Measurements from ENCODE around the gene FBXL16.

The FBXL16 gene

DNA sequence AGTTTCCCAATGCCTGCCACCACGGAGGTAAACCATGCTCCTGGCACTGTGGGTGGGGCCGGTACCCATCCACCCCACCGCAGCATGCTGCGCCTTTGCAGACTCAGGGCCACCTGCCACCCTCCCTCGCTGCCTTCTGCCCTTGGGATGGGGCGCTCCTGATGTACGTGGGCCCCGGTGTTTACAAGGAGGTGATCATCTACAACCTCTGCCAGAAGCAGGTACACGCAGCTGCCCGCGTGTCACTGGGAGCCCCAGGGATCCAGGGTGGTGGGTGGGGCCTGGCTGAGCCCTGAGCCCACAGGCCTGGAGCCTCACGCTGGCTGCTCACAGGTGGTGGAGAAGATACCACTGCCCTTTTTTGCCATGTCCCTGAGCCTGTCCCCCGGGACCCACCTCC, 39.0 kb downstream of the FBXL16 start:
- no peak for DNase-seq (ENCODE audit: low read depth in 1 of 2, low spot score in 1 of 2)

DNA sequence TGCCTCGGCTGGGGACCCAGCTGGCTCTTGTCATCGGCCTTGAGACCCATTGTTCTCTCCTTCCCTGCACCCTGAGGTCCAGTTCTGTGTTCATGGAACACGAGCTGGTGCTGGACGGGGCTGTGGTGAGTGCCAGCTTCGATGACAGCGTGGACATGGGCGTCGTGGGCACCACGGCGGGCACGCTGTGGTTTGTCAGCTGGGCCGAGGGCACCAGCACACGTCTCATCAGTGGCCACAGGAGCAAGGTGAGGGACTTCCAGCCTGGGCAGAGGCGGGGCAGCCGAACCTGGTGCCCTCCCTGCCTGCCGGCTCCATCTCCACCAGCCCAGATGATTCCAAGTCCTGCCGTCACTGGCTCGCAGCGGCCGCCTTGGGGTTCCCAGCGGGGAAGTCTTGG, 43.0 kb downstream of the FBXL16 start:
- DNase-seq (ENCODE audit: low read depth in 1 of 2, low spot score in 1 of 2): no peak

DNA sequence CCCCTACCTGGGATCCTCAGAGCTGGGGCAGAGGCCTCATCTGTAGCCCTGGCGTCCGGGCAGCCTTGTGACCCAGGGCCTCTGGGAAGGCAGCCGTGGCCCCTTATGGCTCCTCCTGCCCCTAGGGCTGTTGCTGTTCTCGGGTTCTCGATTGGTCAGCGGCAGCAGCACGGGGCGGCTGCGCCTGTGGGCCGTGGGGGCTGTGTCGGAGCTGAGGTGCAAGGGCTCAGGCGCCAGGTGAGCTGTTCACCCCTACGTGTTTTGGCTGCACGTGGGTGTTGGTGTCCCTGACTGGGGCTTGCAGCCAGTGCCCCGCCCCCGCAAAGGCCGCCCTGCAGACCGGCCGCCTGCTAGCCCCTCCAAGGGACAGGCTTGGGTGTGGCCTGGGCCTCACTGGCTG, 43.5 kb downstream of the FBXL16 start:
- DNase-seq (ENCODE audit: low read depth in 1 of 2, low spot score in 1 of 2): no peak

- no peak for DNase-seq (ENCODE audit: low read depth in 1 of 2, low spot score in 1 of 2)
These were observed 44.3 kb downstream of the FBXL16 start for GRCh38 chr16:661184-661821.

- peak; percentile 35 to 58 for DNase-seq (ENCODE audit: low read depth in 1 of 2, low spot score in 1 of 2)
These were observed 45.0 kb downstream of the FBXL16 start for GRCh38 chr16:660459-661183.

DNA sequence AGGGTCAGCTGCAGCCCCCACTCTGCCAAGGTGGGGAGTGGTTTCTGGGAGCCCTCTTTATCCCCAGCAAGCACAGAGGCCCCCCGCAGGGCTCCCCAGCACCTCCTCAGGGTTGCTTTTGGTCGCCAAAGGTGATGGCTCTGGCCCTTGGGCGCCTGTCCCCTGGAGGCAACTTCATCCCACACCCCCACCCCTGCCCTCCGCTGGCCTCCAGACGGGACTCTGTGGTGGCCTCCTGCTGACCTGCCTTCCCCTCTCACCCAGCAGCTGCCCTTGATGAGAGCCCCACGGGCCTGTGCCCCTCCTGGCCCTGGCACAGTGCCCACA, 45.5 kb downstream of the FBXL16 start:
- DNase-seq (ENCODE audit: low read depth in 1 of 2, low spot score in 1 of 2): no peak

DNA sequence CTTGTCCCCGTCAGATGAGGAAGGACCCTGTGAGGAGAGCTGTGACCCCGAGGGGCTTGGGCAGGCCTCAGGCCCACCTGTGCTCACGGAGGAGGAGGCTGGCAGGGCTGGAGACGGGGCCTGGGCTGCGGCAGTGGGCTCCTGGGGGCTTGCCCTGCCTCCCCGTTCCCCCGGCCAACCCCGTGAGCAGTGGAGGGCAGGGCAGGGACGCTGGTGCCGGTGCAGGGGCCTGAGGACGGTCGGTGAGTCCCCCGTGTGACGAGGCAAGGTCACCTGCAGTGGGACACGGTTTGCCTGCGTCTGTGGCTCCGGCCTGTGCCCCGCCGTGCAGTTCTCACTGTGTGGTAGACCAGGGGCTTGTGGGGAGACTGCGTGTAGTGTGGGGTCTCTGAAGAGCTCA, 46.0 kb downstream of the FBXL16 start:
- DNase-seq (ENCODE audit: low read depth in 1 of 2, low spot score in 1 of 2): no peak

- DNase-seq (ENCODE audit: low read depth in 1 of 2, low spot score in 1 of 2): no peak
These were observed 46.7 kb downstream of the FBXL16 start for GRCh38 chr16:658679-659571.

- no peak for DNase-seq (ENCODE audit: low read depth in 1 of 2, low spot score in 1 of 2)
These were observed 48.1 kb downstream of the FBXL16 start for GRCh38 chr16:657487-657886.

DNA sequence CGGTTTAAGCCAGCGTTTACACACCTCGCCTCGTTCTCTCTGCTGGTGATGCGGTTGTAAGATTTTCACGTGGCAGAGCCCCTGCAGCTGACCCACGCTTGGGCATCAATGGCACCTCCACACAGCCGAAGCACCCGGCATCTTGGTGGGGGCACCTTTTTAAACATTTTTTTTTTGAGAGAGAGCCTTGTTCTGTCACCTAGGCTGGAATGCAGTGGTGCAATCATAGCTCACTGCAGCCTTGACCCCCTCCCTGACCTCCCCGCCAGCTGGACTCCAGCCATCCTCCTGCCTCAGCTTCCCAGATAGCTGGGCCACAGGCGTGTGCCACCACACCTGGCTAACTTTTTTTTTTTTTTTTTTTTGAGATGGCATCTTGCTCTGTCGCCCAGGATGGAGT, 51.6 kb downstream of the FBXL16 start:
- no peak for DNase-seq (ENCODE audit: low read depth in 1 of 2, low spot score in 1 of 2)

- DNase-seq (ENCODE audit: low read depth in 1 of 2, low spot score in 1 of 2): no peak
These were observed 52.9 kb downstream of the FBXL16 start for GRCh38 chr16:652454-653305.

GRCh38 chr16:651844-652243, 53.8 kb downstream of the FBXL16 start:
- DNase-seq (ENCODE audit: low read depth in 1 of 2, low spot score in 1 of 2): no peak

GRCh38 chr16:649631-650030, 56.0 kb downstream of the FBXL16 start:
- DNase-seq (ENCODE audit: low read depth in 1 of 2, low spot score in 1 of 2): no peak

DNA sequence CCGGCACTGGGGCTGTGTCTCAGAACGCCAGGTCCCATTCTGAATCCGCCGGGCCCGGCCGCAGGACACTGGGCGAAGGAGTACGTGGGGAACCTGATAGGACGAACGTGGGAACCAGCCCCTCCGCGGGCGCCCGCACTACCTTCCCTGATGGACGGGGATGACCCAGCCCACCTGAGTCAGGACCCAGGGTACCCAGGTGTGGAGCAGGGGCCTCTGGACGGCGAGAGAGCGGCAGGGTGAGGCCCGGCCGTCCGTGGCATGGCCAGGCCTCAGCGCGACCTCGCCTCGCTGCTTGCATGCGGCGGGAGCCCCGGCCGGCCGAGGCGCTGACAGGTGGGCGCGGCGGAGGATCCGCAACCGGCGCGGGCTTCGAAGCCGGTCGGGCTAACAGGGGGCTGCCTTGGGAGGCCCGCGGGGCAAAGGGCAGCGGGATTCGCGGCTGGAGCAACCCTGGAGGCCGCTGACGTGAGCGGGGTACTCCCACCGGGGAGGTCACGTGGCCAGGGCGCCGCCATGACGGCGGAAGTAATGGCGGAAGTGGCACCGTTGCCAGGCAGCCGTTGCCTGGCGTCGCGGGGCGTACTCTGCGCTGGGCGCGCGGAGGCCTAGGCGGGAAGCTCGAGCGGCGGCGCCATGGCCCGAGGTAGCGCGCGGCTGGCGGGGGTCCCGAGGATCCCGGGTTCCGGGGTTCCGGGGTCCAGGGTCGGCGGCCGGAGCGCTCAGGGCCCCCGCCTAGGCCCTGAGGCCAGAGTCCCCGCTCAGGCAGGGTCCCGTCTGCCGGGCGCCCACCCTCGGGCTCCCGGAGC, 56.6 kb downstream of the FBXL16 start, which contains the start of gene WDR90:
Gene WDR90 (plus strand): TSS at position 585 of the 809 bp plus-strand sequence. CDS start 52 bp downstream, at position 637.
- peak; percentile 83 to 87 for DNase-seq (ENCODE audit: low read depth in 1 of 2, low spot score in 1 of 2)

DNA sequence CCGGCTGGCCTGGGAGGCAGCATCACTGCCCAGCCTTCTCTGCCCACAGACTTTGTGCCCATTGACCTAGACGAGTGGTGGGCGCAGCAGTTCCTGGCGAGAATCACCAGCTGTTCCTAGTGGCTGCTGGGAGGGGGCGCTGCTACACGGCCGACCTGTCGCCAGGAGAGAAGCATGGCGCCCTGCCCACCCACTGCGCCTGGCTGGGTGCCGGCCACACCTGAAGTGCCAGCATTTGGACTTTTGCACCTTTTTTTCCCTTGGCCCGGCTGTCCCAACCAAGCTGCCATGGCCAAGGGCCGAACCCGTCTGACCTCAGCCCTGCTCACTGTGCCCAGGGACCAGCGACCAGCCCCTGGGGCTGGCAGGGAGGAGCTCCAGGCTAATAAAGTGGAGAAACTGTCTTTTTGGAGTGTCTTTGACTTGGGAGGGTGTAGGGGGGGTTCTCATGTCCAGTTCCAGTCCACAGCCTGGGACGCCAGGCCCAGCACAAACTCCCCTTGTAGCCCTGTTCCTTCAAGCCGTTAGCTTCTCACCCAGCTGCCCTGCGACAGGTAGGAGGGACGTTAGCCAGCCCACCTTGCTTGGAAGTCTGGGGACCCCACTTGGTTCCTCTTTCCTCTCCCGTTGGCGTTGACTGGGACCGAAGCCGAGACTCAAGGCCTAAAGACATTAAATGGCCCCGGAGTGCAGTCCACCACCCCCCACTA, 57.4 kb downstream of the FBXL16 start:
- no peak for DNase-seq (ENCODE audit: low read depth in 1 of 2, low spot score in 1 of 2)

DNA sequence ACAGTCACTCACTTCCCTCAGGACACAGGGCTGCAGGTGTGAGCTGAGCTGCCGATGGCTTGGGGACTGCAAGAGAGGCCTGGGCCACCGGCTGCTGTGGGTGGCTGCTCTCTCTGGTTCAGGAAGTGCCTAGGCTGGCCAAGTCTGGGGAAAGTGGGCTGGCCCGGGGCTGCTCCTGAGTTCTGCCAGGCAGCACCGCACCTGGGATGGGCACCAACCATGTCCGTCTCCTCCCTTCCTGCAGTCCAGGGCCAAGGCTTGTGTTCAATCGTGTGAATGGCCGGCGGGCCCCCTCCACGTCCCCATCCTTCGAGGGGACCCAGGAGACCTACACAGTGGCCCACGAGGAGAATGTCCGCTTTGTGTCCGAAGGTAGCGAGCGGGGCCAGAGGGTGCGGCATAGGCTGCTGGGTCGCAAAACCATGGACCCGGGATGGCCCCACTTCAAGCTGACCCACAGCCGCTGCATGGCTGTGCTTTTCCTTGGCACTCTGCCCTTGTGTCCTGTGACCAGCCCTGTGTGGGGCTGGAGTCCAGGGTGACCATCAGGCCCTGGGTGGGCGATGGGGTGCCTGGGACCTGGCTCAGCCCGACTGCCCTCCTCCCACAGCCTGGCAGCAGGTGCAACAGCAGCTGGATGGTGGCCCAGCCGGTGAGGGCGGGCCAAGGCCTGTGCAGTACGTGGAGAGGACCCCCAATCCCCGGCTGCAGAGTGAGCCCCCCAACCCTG, 58.3 kb downstream of the FBXL16 start:
- DNase-seq (ENCODE audit: low read depth in 1 of 2, low spot score in 1 of 2): no peak

GRCh38 chr16:646679-647172, 58.9 kb downstream of the FBXL16 start:
- DNase-seq (ENCODE audit: low read depth in 1 of 2, low spot score in 1 of 2): no peak

- DNase-seq (ENCODE audit: low read depth in 1 of 2, low spot score in 1 of 2): no peak
These were observed 59.5 kb downstream of the FBXL16 start for GRCh38 chr16:645852-646678.
